Left kidney (tissue), 8 donors: Measurements from ENCODE around the gene CD8A. TPM values are rescaled to one million over a fixed set of nuclear protein-coding genes. Genes with fewer than 3 reads are reported as not detected.
"Not testable (repeated sequence)": the region's sequence is repeated elsewhere in the genome, so short reads cannot be mapped to it uniquely, and the experiment has no call there.

Experiments used
- DNase-seq: peaks from one replicate; pipeline ENCODE4 v3.0.0-alpha.2; 2013
- long read RNA-seq, 8 donors: transcript quantifications; one replicate each; lab custom pipeline, GENCODE V29; 2026
- polyA plus RNA-seq: library from polyadenylated mRNA; unstranded; fragments of 120-200 nt; gene quantifications from one replicate; pipeline ENCODE4 v1.2.1, GENCODE V29; 2013; ENCODE audit not compliant: insufficient read length

Gene CD8A
- 0.25 TPM for polyA plus RNA-seq
- long read RNA-seq, donor 1, result 0 reads
- long read RNA-seq, donor 2, result 0 reads
- long read RNA-seq, donor 3, result 0 reads
- long read RNA-seq, donor 4, result 0 reads
- long read RNA-seq, donor 5, result 0 reads
- long read RNA-seq, donor 6, partial matches to known transcripts, result 0 of 1 reads
- long read RNA-seq, donor 6, other reads (novel, unspliced or antisense), result 0 of 1 reads
- long read RNA-seq, donor 7, result 0 reads
- long read RNA-seq, donor 8, result 0 reads

DNA sequence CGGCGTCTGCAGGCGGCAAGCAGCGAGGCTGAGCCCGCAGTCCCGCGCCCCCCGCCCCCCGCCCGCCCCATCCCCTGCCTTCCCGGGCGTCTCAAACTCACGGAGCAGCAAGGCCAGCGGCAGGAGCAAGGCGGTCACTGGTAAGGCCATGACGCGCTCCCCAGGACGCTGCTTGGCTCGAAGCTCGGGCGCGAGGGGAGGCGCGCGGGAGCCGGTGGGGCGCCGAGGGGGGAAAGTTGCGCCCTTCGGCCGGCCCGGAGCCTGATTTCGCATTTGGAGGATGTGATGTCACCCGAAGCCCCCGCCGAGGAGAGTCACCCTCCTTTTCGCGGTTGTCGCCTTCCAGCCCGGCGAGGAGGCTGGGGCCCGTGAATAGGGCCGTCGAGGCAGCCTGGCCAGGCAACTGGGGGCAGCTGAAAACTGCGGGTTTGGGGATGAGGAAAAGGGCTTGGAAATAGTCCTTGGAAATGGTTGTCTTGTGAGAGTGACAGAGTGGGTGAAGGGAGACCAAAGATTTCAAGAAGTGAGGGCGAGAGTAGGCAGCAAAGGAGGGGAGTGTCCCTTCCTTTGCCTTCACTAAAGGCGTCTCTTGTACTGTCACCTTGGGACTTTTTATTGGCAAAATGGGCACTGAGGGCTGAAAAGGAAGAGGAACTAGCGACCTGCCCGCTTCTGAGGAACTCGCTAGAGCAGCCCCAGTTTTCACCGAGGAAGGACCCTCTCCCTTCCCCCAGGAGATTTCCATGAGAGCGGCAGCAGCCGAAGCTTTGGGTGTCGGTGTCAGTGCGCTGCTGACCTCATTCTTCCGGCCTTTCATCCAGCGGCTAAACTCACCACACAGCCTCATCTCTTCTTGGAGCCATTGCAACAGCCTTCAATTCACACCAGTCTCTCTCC, at the start of gene CD8A:
Gene CD8A, minus strand, starts transcription at position 238 of the 897 bp plus-strand sequence. Its CDS starts 88 bp downstream, at position 150.
- DNase-seq, result no peak

GRCh38 chr2:86839871-86840548, 49.3 kb upstream of the CD8A start:
- not testable (repeated sequence) for DNase-seq

- not testable (repeated sequence) for DNase-seq
Observed at GRCh38 chr2:86839455-86839854, 48.7 kb upstream of the CD8A start.

GRCh38 chr2:86837714-86838113, 47.0 kb upstream of the CD8A start:
- DNase-seq, result not testable (repeated sequence)

DNA sequence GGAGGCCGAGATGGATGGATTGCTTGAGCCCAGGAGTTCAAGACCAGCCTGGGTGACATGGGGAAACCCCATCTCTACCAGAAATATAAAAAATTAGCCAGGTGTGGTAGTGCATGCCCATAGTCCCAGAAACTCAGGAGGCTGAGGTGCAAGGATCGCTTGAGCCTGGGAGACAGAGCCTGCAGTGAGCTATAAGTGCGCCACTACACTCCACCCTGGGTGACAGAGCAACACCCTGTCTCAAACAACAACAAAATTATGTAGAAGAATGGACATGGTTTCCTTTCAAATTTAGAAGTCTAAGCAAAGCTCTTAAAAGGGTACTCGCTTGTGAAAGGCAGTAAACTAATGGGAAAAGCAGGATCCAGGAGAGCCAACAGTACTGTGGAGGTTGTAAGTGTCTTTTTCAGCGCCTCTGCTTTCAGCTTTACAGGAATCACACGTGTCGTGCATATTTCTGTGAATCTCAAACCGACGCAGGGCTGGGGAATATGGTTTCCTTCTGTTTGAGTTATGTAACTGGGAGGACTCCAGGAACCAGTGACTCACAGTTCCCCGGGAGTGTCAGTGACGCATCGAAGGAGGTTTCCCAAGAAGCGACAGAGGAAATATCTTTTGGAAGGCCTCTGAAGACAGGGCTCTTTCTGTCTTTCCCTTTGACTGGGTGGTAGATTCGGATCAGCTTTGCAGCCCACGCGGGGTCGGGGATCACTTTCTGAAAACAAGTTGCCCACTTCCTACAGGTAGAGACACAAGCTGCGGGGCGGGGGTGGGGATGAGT, 46.4 kb upstream of the CD8A start:
- not testable (repeated sequence) for DNase-seq

GRCh38 chr2:86835548-86835889, 44.8 kb upstream of the CD8A start:
- DNase-seq, result not testable (repeated sequence)

- no peak for DNase-seq
Observed at GRCh38 chr2:86833315-86833714, 42.6 kb upstream of the CD8A start.

GRCh38 chr2:86832334-86833096, 41.8 kb upstream of the CD8A start:
- no peak for DNase-seq

GRCh38 chr2:86831537-86831936, 40.8 kb upstream of the CD8A start:
- no peak for DNase-seq

DNA sequence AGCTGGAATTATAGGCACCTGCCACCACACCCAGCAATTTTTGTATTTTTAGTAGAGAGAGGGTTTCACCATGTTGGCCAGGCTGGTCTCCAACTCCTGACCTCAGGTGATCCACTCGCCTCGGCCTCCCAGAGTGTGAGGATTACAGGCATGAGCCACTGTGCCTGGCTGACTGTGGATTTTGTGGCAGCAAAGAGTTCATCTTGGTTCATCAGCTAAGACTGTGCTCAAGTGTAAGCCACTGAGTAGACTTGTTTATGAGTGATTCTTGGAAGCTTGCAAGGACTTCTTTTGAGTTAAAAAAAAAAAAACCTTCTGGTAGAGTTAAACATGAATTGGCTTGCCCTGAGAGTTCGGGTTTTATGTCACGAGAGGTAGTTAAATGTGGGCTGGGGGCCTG, 36.2 kb upstream of the CD8A start:
- no peak for DNase-seq

GRCh38 chr2:86825693-86826381, 35.1 kb upstream of the CD8A start:
- DNase-seq, result no peak

DNA sequence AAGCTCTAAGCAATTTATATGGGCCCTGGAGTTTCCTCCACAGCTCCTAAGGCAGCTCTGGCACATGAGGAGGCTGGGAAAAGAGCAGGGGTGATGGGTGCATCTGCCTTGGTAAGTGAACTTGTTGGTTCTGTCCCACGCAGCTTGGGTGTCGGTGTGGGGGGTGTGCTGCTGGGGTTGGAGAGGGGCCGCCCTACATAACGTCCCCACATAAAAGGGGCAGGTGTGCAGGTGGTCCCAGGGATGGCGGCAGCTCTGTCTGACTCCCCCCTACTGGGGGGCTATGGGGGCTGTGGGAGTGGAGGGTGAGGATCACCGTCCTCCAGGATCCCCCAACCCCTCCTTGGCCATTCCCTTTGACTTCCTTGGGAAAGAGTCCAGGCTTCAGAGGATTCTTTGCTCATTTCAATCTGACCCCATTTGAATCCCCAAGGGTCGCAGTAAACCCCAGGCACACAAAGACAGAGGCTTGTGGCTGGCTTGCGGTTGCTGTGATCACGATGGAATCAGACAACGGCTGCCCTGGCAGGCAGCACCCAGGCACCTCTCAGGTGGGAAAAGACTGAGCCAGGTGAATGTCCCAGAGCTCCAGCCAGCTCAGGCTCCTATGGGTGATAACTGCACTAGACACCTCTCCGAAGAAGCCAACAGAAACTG, 34.5 kb upstream of the CD8A start:
- no peak for DNase-seq

DNA sequence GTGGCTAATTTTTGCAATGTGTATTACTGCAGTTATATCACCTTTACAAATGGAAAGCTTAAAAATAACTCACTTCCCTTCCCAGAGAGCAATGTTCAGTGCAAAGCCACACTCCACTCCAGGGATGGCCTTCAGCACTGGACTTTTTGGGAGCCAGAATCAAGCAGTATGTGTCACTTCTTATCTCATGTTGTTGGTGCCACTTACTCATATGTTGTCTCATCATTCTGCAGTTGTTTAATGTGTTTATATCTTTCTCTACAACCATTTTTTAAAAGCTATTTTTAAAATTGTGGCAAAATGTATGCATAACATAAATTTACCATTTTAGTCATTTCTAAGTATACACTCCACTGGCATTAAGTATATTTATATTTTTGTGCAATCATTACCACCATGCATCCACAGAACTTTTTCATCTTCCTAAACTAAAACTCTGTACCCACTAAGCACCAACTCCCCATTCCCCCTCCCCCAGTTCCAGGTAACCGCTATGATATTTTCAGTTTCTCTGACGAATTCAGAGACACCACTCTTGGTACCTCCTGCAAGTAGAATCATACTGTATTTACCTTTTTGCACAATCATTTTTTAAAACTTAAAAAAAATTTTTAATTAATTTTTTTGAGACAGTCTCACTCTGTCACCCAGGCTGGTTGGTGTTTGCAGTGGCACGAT, 32.1 kb upstream of the CD8A start:
- no peak for DNase-seq

DNA sequence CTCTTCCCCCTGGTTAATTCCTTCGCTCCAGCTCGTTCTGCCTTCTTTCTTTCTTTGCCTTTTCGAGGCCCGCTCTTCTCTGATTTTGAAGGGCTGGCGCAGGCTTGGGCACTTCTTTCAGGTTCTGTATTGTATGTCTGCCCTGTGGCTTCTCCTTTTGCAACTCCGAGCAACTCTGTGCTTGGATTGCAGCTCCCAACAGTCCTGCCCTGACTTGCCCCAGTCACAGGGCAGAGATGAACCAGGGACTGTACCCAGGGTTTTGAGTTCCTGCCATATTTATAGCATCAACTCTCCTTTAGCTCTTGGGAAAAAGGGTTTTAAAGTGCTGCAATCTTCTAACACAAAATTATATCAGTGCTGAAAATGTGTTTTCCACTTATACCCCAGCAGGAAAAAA, 31.1 kb upstream of the CD8A start:
- DNase-seq, result no peak

DNA sequence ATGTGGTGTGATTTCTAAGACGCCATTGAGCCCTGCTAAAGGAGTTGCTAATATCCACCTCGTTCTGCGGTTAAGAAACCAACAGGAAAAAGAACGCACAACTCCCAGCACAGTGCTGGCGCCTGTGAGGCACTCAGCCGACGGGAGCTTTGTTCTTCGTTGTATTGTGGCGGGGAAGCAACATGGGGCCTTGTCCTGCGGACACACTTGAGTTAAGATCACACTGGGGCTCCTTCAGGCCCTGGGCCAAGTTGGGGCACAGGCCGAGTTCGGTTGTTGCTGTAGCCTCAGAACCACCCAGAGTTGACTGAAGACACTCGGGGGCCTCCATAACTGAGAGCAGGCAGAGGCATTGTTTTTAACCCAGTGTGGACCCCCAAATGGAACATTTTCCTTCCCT, 30.6 kb upstream of the CD8A start:
- no peak for DNase-seq

DNA sequence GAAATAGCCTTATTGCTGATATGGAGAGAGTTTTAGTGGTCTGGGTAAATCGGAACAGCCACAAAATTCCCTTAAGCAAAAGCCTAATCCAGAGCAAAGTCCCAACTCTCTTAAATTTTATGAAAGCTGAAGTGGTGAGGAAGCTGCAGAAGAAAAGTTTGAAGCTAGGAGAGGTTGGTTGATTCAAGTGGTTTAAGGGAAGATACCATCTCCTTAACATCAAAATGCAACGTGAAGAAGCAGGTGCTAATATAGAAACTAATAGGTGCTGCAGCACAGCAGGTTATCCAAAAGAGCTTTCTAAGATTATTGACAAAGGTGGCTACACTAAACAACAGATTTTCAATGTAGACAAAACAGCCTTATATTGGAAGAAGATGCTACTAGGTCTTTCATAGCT, 28.2 kb upstream of the CD8A start:
- no peak for DNase-seq

DNA sequence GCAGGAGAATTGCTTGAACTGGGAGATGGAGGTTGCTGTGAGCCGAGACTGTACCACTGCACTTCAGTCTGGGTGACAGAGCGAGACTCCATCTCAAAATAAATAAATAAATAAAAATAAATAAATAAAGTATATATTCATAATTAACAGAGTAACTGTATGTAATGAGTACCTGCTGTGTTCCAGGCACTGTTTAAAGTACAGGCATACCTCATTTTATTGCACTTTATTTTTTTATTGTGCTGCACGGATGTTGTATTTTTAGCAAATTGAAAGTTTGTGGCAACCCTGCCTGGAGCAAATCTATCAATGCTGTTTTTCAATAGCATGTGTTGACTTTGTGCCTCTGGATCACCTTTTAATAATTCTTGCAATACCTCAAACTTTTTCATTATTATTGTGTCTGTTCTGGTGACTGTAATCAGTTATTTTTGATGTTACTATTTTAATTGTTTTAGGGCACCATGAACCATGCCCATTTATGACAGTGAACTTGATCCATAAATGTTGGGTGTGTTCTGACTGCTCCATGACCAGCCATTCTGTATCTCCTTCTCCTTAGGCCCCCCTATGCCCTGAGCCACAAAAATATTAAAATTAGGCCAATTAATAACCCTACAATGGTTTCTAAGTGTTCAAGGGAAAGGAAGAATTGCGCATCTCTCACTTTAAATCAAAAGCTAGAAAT, 27.5 kb upstream of the CD8A start:
- DNase-seq, result no peak

DNA sequence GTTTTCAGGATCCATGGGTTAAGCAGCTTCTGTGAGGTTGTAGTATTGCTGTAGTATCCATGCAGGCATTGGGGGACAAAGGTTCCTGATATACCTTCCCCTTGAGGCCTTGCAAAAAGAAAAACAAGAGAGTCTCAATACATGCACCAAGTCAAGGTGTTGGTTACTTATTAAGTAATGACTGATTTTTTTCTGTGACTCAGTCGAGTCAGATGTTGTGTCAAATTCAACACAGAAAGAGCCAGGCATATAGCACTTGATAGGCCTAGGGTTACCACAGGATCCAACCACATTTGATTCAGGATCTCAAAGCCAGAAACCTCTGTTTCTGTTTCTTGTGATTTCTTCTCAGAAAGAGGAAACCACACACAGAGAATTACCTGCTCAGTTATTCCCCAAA, 24.9 kb upstream of the CD8A start:
- no peak for DNase-seq
